CD4-positive, alpha-beta T cell (primary cell): ENCODE data around the gene FAM184A. TPM values are rescaled to one million over a fixed set of nuclear protein-coding genes. Genes with fewer than 3 reads are reported as not detected.

Experiments used
- ATAC-seq: fragments of 200-7000 bp; cut with Tn5 transposase; one replicate; pipeline ENCODE4 v1.10.0; 2022; ENCODE audit warnings: mild to moderate bottlenecking; ENCODE audit not compliant: poor library complexity
- CTCF ChIA-PET: fragments of 350-600 bp; sonication (Branson Sonifier 250); formaldehyde crosslinking; loops from one replicate; lab custom pipeline; 2021; ENCODE audit warnings: antibody characterized with exemption, inconsistent platforms; lab: Charles Lee
- POLR2A ChIA-PET: fragments of 350-600 bp; sonication (Branson Sonifier 250); formaldehyde crosslinking; loops from one replicate; lab custom pipeline; 2021; ENCODE audit warnings: antibody characterized with exemption, inconsistent platforms; lab: Charles Lee
- DNase-seq, 14 experiments: peaks; one replicate each; pipeline ENCODE4 v3.0.0-alpha.2; 2013 to 2020; ENCODE audit warnings: mixed read lengths in 2 of 14
- H3K27ac ChIP-seq, 2 donors: one replicate each; pipeline versions ENCODE4 v1.5.1 to v1.7.0; 2013; ENCODE audit warnings: low read length in 2 of 2, low read depth in 1 of 2, mild to moderate bottlenecking in 1 of 2
- H3K27me3 ChIP-seq, 2 experiments: 1 replicate in 1 of 2; 2 replicates in 1 of 2; pipeline versions ENCODE4 v1.6.1 to v1.7.0; 2013; ENCODE audit warnings: low read length in 2 of 2, control low read depth in 1 of 2, mild to moderate bottlenecking in 1 of 2, moderate library complexity in 1 of 2; ENCODE audit not compliant: insufficient read depth in 2 of 2, control insufficient read depth in 1 of 2
- H3K36me3 ChIP-seq: one replicate; pipeline ENCODE4 v1.6.1; 2013; ENCODE audit warnings: low read length, control low read depth; ENCODE audit not compliant: insufficient read depth
- H3K4me1 ChIP-seq: one replicate; pipeline ENCODE4 v1.6.1; 2013; ENCODE audit warnings: low read length, control low read depth; ENCODE audit not compliant: insufficient read depth
- H3K4me3 ChIP-seq: one replicate; pipeline ENCODE4 v1.5.1; 2013; ENCODE audit warnings: mild to moderate bottlenecking, low read length, moderate library complexity
- H3K9me3 ChIP-seq, 2 experiments: 1 replicate in 1 of 2; 2 replicates in 1 of 2; pipeline versions ENCODE4 v1.6.1 to v1.7.0; 2013; ENCODE audit warnings: low read length in 2 of 2, mild to moderate bottlenecking in 2 of 2, control low read depth in 1 of 2, moderate library complexity in 1 of 2; ENCODE audit not compliant: control insufficient read depth in 1 of 2, insufficient read depth in 1 of 2
- H3K27ac Mint-ChIP-seq: one replicate; pipeline ENCODE4 v1.8.0; 2020; ENCODE audit warnings: mixed read lengths
- H3K27me3 Mint-ChIP-seq: one replicate; pipeline ENCODE4 v1.8.0; 2021; ENCODE audit warnings: mixed read lengths
- H3K36me3 Mint-ChIP-seq: one replicate; pipeline ENCODE4 v1.8.0; 2021; ENCODE audit warnings: low read depth, mixed read lengths
- H3K4me1 Mint-ChIP-seq: one replicate; pipeline ENCODE4 v1.8.0; 2021; ENCODE audit warnings: low read depth, mixed read lengths
- H3K4me3 Mint-ChIP-seq: one replicate; pipeline ENCODE4 v1.8.0; 2020; ENCODE audit warnings: mild to moderate bottlenecking, mixed read lengths
- H3K9me3 Mint-ChIP-seq: one replicate; pipeline ENCODE4 v1.8.0; 2020; ENCODE audit warnings: mixed read lengths
- intact Hi-C, 2 experiments: fragments of 100-400 bp; cut with DNase I in 1 of 2; cut with micrococcal nuclease in 1 of 2; formaldehyde crosslinking; loops; one replicate each; pipeline versions ENCODE4 v1.15.1 to v1.9.0; 2023 to 2025; cut with DNase I, micrococcal nuclease
- total RNA-seq, 174 experiments: library from RNA in 2 of 174; stranded (reverse) in 2 of 174; gene quantifications; one replicate each; pipeline ENCODE4 v1.2.3 and lab custom pipeline; 2021 to 2026
- TF ChIP-seq, protein P1 (sequence below): fragments of 200-600 bp; IDR thresholded peaks from one replicate; pipeline ENCODE4 v1.8.0; 2022; ENCODE audit warnings: antibody characterized with exemption, mild to moderate bottlenecking

FAM184A gene
- total RNA-seq, 2 experiments from 2014 or later: 2.9 to 3.3 TPM

GRCh38 chr6:119043265-119043664 is 35.2 kb downstream of the FAM184A start:
- H3K4me1 ChIP-seq: no peaks in the 10 kb centered on the region
- no peaks in the 10 kb centered on the region for H3K27me3 Mint-ChIP-seq
- TF ChIP-seq, protein P1, sequence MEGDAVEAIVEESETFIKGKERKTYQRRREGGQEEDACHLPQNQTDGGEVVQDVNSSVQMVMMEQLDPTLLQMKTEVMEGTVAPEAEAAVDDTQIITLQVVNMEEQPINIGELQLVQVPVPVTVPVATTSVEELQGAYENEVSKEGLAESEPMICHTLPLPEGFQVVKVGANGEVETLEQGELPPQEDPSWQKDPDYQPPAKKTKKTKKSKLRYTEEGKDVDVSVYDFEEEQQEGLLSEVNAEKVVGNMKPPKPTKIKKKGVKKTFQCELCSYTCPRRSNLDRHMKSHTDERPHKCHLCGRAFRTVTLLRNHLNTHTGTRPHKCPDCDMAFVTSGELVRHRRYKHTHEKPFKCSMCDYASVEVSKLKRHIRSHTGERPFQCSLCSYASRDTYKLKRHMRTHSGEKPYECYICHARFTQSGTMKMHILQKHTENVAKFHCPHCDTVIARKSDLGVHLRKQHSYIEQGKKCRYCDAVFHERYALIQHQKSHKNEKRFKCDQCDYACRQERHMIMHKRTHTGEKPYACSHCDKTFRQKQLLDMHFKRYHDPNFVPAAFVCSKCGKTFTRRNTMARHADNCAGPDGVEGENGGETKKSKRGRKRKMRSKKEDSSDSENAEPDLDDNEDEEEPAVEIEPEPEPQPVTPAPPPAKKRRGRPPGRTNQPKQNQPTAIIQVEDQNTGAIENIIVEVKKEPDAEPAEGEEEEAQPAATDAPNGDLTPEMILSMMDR: no peak
- no peaks in the 10 kb centered on the region for H3K36me3 Mint-ChIP-seq
- no peak overlapping the region for H3K27ac ChIP-seq
- no peak overlapping the region for H3K4me3 ChIP-seq
- no peaks in the 10 kb centered on the region for H3K9me3 Mint-ChIP-seq
- H3K36me3 ChIP-seq: no peaks in the 10 kb centered on the region
- intact Hi-C loops: no loop called here
- H3K4me3 Mint-ChIP-seq: no peak overlapping the region
- no peak for ATAC-seq
- CTCF ChIA-PET: no interaction called here
- H3K27me3 ChIP-seq: no peaks in the 10 kb centered on the region
- H3K4me1 Mint-ChIP-seq: peaks cover 18% of the 10 kb centered on the region
- H3K9me3 ChIP-seq: no peaks in the 10 kb centered on the region
- POLR2A ChIA-PET: no interaction called here
- no peak overlapping the region for H3K27ac Mint-ChIP-seq
- no peak for DNase-seq

DNA sequence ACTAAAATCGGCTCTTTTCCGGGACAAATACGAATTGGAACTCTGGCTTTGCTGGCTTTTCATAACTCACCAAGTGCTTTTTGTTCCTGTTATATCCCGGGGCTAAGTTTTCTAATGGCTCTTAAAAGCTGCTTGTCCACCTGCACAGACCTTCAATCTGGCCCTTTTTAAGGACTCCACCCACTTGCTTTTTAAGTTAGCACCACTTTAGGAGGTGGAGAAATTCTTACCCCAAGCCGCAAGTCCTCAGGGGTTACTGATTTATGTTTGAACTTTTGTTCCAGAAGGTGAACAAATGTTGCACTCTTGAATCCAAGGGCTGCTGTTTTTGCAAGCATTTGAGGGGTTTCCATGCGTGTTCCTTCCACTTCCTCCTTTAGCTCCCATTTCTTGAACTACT is 37.8 kb downstream of the FAM184A start:
- H3K4me1 Mint-ChIP-seq: no peaks in the 10 kb centered on the region
- TF ChIP-seq, protein P1: no peak
- Histone ChIP-seq H3K4me3 (no peak overlapping the region), H3K27me3 (no peaks in the 10 kb centered on the region), H3K36me3 (no peaks in the 10 kb centered on the region), H3K4me1 (no peaks in the 10 kb centered on the region), H3K27ac (no peak overlapping the region), H3K9me3 (no peaks in the 10 kb centered on the region)
- H3K27me3 Mint-ChIP-seq: no peaks in the 10 kb centered on the region
- ChIA-PET CTCF (no interaction called here), POLR2A (no interaction called here)
- H3K9me3 Mint-ChIP-seq: no peaks in the 10 kb centered on the region
- no peak overlapping the region for H3K27ac Mint-ChIP-seq
- H3K4me3 Mint-ChIP-seq: no peak overlapping the region
- no peaks in the 10 kb centered on the region for H3K36me3 Mint-ChIP-seq
- ATAC-seq (no peak), DNase-seq (no peak)
- intact Hi-C loops: no loop called here

DNA sequence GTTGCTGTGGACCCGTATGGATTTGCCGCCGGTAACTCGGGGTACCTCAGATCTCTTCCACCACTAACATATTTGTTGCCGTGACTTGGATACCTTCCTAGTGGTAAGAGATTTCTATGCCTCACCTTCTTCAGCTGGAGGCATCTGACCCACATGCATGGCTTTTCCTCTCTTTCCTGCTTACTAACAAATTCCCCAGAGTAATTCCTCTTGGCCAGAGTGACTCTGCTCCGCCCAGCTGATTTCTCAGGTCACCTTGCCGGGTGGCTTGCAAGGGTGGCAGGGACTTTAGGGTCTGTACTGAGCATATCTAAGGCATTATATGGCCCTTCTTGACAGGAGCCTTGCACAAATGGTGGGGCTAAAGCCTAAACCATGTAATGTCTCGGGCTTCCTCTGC is 38.2 kb downstream of the FAM184A start:
- CTCF ChIA-PET: no interaction called here
- Mint-ChIP-seq H3K4me3 (no peak overlapping the region), H3K27ac (no peak overlapping the region), H3K9me3 (no peaks in the 10 kb centered on the region), H3K4me1 (no peaks in the 10 kb centered on the region), H3K27me3 (no peaks in the 10 kb centered on the region), H3K36me3 (no peaks in the 10 kb centered on the region)
- DNase-seq (no peak), ATAC-seq (no peak)
- TF ChIP-seq, protein P1: no peak
- H3K4me1 ChIP-seq: no peaks in the 10 kb centered on the region
- H3K27me3 ChIP-seq: no peaks in the 10 kb centered on the region
- H3K27ac ChIP-seq: no peak overlapping the region
- POLR2A ChIA-PET: no interaction called here
- H3K9me3 ChIP-seq: no peaks in the 10 kb centered on the region
- no peaks in the 10 kb centered on the region for H3K36me3 ChIP-seq
- intact Hi-C loops: no loop called here
- no peak overlapping the region for H3K4me3 ChIP-seq
